Calu3 (cell line): Measurements from ENCODE around the gene NOP14. TPM values are rescaled to one million over a fixed set of nuclear protein-coding genes. Genes with fewer than 3 reads are reported as not detected.

ENCODE experiments used
- BruUV-seq: library from RNA; stranded (reverse); fragments of 400-500 nt; replicated peaks from 2 replicates; lab custom pipeline; 2021; lab: Mats Ljungman, UMichigan
- CTCF ChIA-PET: fragments of 300-600 bp; sonication (Branson Sonifier 250); formaldehyde crosslinking; loops from one replicate; lab custom pipeline; 2022; ENCODE audit warnings: antibody characterized with exemption; lab: Charles Lee
- DNase-seq: peaks from one replicate; pipeline ENCODE4 v3.0.0; 2022
- H3K27ac Mint-ChIP-seq: one replicate; pipeline ENCODE4 v1.8.0; 2022; ENCODE audit warnings: mixed read lengths; ENCODE audit not compliant: unreplicated experiment
- H3K27me3 Mint-ChIP-seq: one replicate; pipeline ENCODE4 v1.8.0; 2022; ENCODE audit warnings: mixed read lengths; ENCODE audit not compliant: unreplicated experiment
- H3K36me3 Mint-ChIP-seq: one replicate; pipeline ENCODE4 v1.8.0; 2022; ENCODE audit warnings: mild to moderate bottlenecking, moderate library complexity, mixed read lengths; ENCODE audit not compliant: insufficient read depth, unreplicated experiment
- H3K4me1 Mint-ChIP-seq: one replicate; pipeline ENCODE4 v1.8.0; 2022; ENCODE audit warnings: mild to moderate bottlenecking, low read depth, mixed read lengths; ENCODE audit not compliant: unreplicated experiment
- H3K4me3 Mint-ChIP-seq: one replicate; pipeline ENCODE4 v1.8.0; 2022; ENCODE audit warnings: mild to moderate bottlenecking, low read depth, moderate library complexity, mixed read lengths; ENCODE audit not compliant: unreplicated experiment
- H3K9me3 Mint-ChIP-seq: one replicate; pipeline ENCODE4 v1.8.0; 2022; ENCODE audit warnings: low read depth, mixed read lengths; ENCODE audit not compliant: unreplicated experiment
- intact Hi-C: fragments of 100-400 bp; cut with micrococcal nuclease; formaldehyde crosslinking; loops from one replicate; pipeline ENCODE4 v1.10.0; 2022; ENCODE audit not compliant: unreplicated experiment
- total RNA-seq: library from RNA; stranded (reverse); gene quantifications from 2 replicates; pipeline ENCODE4 v1.2.3, GENCODE V29; 2022
- TF ChIP-seq, protein P1 (sequence below): fragments of 200-600 bp; IDR thresholded peaks from one replicate; pipeline ENCODE4 v1.8.0; 2022; ENCODE audit warnings: antibody characterized with exemption; ENCODE audit not compliant: unreplicated experiment

Gene NOP14
- total RNA-seq, 1 experiment from 2014 or later: 29.4 TPM

DNA sequence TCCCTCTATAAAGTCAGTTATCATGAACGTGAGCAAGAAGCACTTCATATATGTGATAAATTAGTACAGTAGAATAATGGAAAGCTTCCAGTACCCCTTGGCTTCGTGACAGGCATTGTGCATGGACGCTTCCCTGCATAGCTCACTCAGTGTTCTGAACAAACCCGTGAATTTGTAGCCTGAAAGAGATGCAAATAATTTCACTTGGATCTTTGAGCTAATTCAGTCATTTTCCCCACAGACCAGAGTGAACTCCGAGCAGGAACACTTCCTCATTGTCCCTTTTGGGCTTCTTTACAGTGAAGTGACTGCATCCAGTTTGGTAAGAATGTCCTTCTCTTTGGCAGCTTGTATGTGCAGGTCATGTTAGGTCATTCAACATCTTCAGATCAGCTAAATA, 69.4 kb downstream of the NOP14 start:
- no peak overlapping the region for H3K27ac Mint-ChIP-seq
- no TSS peak for BruUV-seq
- no peak for DNase-seq
- intact Hi-C loops: no loop called here
- peaks cover 25% of the 10 kb centered on the region for H3K36me3 Mint-ChIP-seq
- H3K9me3 Mint-ChIP-seq: no peaks in the 10 kb centered on the region
- no peaks in the 10 kb centered on the region for H3K27me3 Mint-ChIP-seq
- TF ChIP-seq, protein P1, sequence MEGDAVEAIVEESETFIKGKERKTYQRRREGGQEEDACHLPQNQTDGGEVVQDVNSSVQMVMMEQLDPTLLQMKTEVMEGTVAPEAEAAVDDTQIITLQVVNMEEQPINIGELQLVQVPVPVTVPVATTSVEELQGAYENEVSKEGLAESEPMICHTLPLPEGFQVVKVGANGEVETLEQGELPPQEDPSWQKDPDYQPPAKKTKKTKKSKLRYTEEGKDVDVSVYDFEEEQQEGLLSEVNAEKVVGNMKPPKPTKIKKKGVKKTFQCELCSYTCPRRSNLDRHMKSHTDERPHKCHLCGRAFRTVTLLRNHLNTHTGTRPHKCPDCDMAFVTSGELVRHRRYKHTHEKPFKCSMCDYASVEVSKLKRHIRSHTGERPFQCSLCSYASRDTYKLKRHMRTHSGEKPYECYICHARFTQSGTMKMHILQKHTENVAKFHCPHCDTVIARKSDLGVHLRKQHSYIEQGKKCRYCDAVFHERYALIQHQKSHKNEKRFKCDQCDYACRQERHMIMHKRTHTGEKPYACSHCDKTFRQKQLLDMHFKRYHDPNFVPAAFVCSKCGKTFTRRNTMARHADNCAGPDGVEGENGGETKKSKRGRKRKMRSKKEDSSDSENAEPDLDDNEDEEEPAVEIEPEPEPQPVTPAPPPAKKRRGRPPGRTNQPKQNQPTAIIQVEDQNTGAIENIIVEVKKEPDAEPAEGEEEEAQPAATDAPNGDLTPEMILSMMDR: no peak
- CTCF ChIA-PET: no interaction called here
- no peak overlapping the region for H3K4me3 Mint-ChIP-seq
- no peaks in the 10 kb centered on the region for H3K4me1 Mint-ChIP-seq

DNA sequence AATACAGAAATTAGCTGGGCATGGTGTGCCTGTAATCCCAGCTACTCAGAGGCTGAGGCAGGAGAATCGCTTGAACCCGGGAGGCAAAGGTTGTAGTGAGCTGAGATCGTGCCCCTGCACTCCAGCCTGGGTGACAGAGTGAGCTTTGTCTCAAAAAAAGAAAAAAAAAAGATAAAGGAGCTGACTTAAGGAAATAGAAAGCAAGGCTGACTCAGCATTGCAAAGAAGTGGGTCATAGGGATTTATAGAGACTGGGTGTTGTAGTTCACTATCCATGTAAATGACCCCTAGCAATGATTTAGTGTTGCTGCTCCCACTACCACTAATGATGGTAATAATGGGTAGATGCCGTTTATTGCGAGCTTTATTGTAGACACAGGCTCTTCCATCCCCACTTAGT, 71.9 kb downstream of the NOP14 start:
- TF ChIP-seq, protein P1: no peak
- no peak for DNase-seq
- no peaks in the 10 kb centered on the region for H3K27me3 Mint-ChIP-seq
- H3K4me3 Mint-ChIP-seq: no peak overlapping the region
- H3K27ac Mint-ChIP-seq: no peak overlapping the region
- H3K36me3 Mint-ChIP-seq: peaks cover 19% of the 10 kb centered on the region
- no peaks in the 10 kb centered on the region for H3K9me3 Mint-ChIP-seq
- BruUV-seq: no TSS peak
- no peaks in the 10 kb centered on the region for H3K4me1 Mint-ChIP-seq
- CTCF ChIA-PET: interaction anchor here (0.6 kb wide), 2 partner anchors 17 to 127 kb away, joined by 3 to 4 read pairs; no protein-coding TSS in a partner anchor
- intact Hi-C loops: no loop called here

DNA sequence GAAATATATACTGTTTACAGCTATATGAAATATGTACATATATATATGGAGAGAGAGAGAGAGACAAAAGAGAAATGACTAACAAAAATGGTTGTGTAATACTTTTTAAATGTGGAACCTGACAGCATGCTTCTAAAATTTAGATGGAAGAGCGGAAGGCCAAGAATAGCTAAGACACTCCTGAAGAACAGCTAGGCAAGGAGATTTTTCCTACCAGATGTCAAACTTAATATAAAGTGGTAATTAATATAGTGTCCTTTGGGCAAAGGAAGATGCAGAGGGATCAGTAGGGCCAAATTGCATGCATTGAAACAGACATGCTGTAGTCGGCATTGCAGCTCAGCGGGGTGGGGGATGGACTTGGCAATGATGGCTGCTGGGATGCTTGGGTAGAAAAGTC, 74.3 kb downstream of the NOP14 start:
- peaks cover 12% of the 10 kb centered on the region for H3K36me3 Mint-ChIP-seq
- TF ChIP-seq, protein P1: no peak
- no peaks in the 10 kb centered on the region for H3K27me3 Mint-ChIP-seq
- H3K4me1 Mint-ChIP-seq: no peaks in the 10 kb centered on the region
- DNase-seq: no peak
- no peak overlapping the region for H3K4me3 Mint-ChIP-seq
- intact Hi-C loops: no loop called here
- no peaks in the 10 kb centered on the region for H3K9me3 Mint-ChIP-seq
- no peak overlapping the region for H3K27ac Mint-ChIP-seq
- BruUV-seq: no TSS peak
- CTCF ChIA-PET: no interaction called here

Other genes starting within 250 kb of the NOP14 start
- 17.5 and 18.7 TPM in 2 replicates for gene TNIP2, start 207.1 kb downstream of the NOP14 start, total RNA-seq
- 20.7 and 22.7 TPM in 2 replicates for gene SH3BP2, start 170.3 kb downstream of the NOP14 start, total RNA-seq
- 123 and 125 TPM in 2 replicates for gene ADD1, start 119.6 kb downstream of the NOP14 start, total RNA-seq
- gene GRK4, start 165 bp upstream of the NOP14 start, total RNA-seq: 0.80 and 1.1 TPM in 2 replicates
- gene HTT-AS, start 111.1 kb upstream of the NOP14 start, total RNA-seq: not detected in 2 replicates
- 34.6 and 44.4 TPM in 2 replicates for gene HTT, start 111.3 kb upstream of the NOP14 start, total RNA-seq